Epidermal melanocyte (primary cell): ENCODE data around the gene INSM2.

Experiments
- DNase-seq: peaks from one replicate; pipeline ENCODE4 v3.0.0; 2011; ENCODE audit warnings: low spot score; ENCODE audit not compliant: insufficient read length

INSM2 gene

GRCh38 chr14:35533357-35534207 is at the start of gene INSM2:
Gene INSM2, plus strand, starts transcription at chr14:35534164. Its CDS starts 89 bp downstream, at chr14:35534253.
- DNase-seq = no peak

GRCh38 chr14:35492569-35493014 is 41.4 kb upstream of the INSM2 start:
- no peak for DNase-seq

GRCh38 chr14:35495278-35495677 is 38.7 kb upstream of the INSM2 start:
- DNase-seq = no peak

- DNase-seq = no peak
Measured at GRCh38 chr14:35499180-35499579, 34.8 kb upstream of the INSM2 start.

GRCh38 chr14:35503646-35504045 is 30.3 kb upstream of the INSM2 start:
- DNase-seq = no peak

- DNase-seq = no peak
Measured at GRCh38 chr14:35504260-35504659, 29.7 kb upstream of the INSM2 start.

GRCh38 chr14:35506461-35506860 is 27.5 kb upstream of the INSM2 start:
- no peak for DNase-seq

- DNase-seq = no peak
Measured at GRCh38 chr14:35506927-35507326, 27.0 kb upstream of the INSM2 start.

- DNase-seq = no peak
Measured at GRCh38 chr14:35509846-35510245, 24.1 kb upstream of the INSM2 start.

- DNase-seq = no peak
Measured at GRCh38 chr14:35512765-35513164, 21.2 kb upstream of the INSM2 start.

GRCh38 chr14:35515916-35516315 is 18.0 kb upstream of the INSM2 start:
- no peak for DNase-seq

- DNase-seq = no peak
Measured at GRCh38 chr14:35519986-35520385, 14.0 kb upstream of the INSM2 start.

GRCh38 chr14:35525695-35526094 is 8.3 kb upstream of the INSM2 start:
- DNase-seq = no peak

GRCh38 chr14:35526962-35527361 is 7.0 kb upstream of the INSM2 start:
- DNase-seq = no peak

GRCh38 chr14:35531960-35532747 is 1.8 kb upstream of the INSM2 start:
- no peak for DNase-seq

GRCh38 chr14:35532783-35533356 is 1.1 kb upstream of the INSM2 start:
- DNase-seq = no peak

- DNase-seq = no peak
Measured at GRCh38 chr14:35534208-35534872, 376 bp downstream of the INSM2 start.

- DNase-seq = no peak
Measured at GRCh38 chr14:35534873-35535482, 1.0 kb downstream of the INSM2 start.

GRCh38 chr14:35535483-35536112 is 1.6 kb downstream of the INSM2 start:
- DNase-seq = no peak

GRCh38 chr14:35539969-35540368 is 6.0 kb downstream of the INSM2 start:
- DNase-seq = no peak

- no peak for DNase-seq
Measured at GRCh38 chr14:35543006-35543405, 9.0 kb downstream of the INSM2 start.
